KMS-11 (cell line): ENCODE results near the gene BASP1.
"Not testable (repeated sequence)": the region's sequence is repeated elsewhere in the genome, so short reads cannot be mapped to it uniquely, and the experiment has no call there.

ENCODE experiments used
- H2AFZ ChIP-seq: fragments of 200-600 bp; sonication (generic); 2 replicates; pipeline ENCODE4 v1.6.1; 2016; ENCODE audit warnings: antibody characterized with exemption, mixed run types, low read depth
- H3K27ac ChIP-seq: fragments of 200-600 bp; sonication (generic); 2 replicates; pipeline ENCODE4 v1.6.1; 2016; ENCODE audit warnings: mild to moderate bottlenecking, mixed run types
- H3K27me3 ChIP-seq: fragments of 200-600 bp; sonication (generic); 2 replicates; pipeline ENCODE4 v1.6.1; 2017; ENCODE audit warnings: mild to moderate bottlenecking, low read depth, mixed run types, moderate library complexity; ENCODE audit not compliant: insufficient read depth
- H3K36me3 ChIP-seq: fragments of 200-600 bp; sonication (generic); 2 replicates; pipeline ENCODE4 v1.6.1; 2017; ENCODE audit warnings: mild to moderate bottlenecking, mixed run types; ENCODE audit not compliant: insufficient read depth
- H3K4me1 ChIP-seq: fragments of 200-600 bp; sonication (generic); 2 replicates; pipeline ENCODE4 v1.6.1; 2016; ENCODE audit warnings: mild to moderate bottlenecking, low read depth, mixed run types; ENCODE audit not compliant: poor library complexity, severe bottlenecking
- H3K4me2 ChIP-seq: fragments of 200-600 bp; sonication (generic); 2 replicates; pipeline ENCODE4 v1.7.0; 2016; ENCODE audit warnings: mild to moderate bottlenecking, mixed run types
- H3K4me3 ChIP-seq: fragments of 200-600 bp; sonication (generic); IDR thresholded peaks from 2 replicates; pipeline ENCODE4 v1.6.1; 2017; ENCODE audit warnings: low read depth, low read length, mixed read lengths; ENCODE audit not compliant: insufficient read depth
- H3K79me2 ChIP-seq: fragments of 200-600 bp; sonication (generic); 2 replicates; pipeline ENCODE4 v1.6.1; 2016; ENCODE audit warnings: low read depth, mixed run types; ENCODE audit not compliant: insufficient read depth
- H3K9ac ChIP-seq: fragments of 200-600 bp; sonication (generic); 2 replicates; pipeline ENCODE4 v1.6.1; 2016; ENCODE audit warnings: mild to moderate bottlenecking, mixed run types
- H4K20me1 ChIP-seq: fragments of 200-600 bp; sonication (generic); 2 replicates; pipeline ENCODE4 v1.6.1; 2016; ENCODE audit warnings: mild to moderate bottlenecking, mixed run types; ENCODE audit not compliant: insufficient read depth
- TF ChIP-seq, protein P1 (sequence below): fragments of 200-600 bp; sonication (generic); conservative IDR thresholded peaks from 2 replicates; pipeline ENCODE4 v1.6.1; 2017; ENCODE audit warnings: low read depth, mild to moderate bottlenecking, antibody characterized with exemption, low read length, moderate library complexity, mixed read lengths

Gene BASP1

DNA sequence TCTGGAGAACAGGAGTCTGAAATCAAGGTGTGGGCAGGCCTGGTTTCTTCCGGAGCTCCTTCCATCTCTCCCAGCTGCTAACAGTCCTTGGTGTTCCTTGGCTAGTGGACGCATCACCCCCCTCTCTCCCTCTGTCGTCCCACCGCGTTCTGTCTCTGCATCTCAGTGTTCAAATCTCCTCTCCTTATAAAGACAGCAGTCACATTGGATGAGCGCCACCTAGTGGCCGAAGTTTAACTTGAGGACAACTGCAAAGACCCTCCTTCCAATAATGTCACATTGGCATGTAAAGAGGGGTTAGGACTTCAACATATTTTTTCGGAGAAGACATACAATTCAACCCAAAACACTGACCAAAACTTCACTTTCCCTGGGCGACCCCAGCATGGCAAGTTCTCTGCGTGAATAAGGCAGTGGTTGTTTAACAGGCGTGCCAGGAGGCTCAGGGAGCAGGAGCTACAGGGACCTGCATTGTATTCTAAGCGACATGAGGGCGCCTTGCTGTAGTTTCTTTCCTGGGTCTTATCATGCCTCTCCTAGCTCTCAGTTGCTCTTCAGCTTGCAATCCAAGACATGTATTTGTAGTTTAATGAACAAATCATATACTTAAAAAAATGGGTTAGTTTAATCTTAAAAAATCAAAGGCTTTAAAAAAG, 27.9 kb upstream of the BASP1 start:
- Histone ChIP-seq H3K27me3 (no peaks in the 10 kb centered on the region), H3K4me1 (peaks cover 5% of the 10 kb centered on the region), H3K9ac (no peak overlapping the region), H3K79me2 (no peaks in the 10 kb centered on the region), H3K4me2 (no peak overlapping the region), H3K27ac (no peak overlapping the region), H4K20me1 (no peaks in the 10 kb centered on the region), H2AFZ (0 out of 2 replicates have a peak overlapping the region, but pooled peaks have one; percentile 9), H3K36me3 (no peaks in the 10 kb centered on the region), H3K4me3 (no peak overlapping the region)
- TF ChIP-seq, protein P1, sequence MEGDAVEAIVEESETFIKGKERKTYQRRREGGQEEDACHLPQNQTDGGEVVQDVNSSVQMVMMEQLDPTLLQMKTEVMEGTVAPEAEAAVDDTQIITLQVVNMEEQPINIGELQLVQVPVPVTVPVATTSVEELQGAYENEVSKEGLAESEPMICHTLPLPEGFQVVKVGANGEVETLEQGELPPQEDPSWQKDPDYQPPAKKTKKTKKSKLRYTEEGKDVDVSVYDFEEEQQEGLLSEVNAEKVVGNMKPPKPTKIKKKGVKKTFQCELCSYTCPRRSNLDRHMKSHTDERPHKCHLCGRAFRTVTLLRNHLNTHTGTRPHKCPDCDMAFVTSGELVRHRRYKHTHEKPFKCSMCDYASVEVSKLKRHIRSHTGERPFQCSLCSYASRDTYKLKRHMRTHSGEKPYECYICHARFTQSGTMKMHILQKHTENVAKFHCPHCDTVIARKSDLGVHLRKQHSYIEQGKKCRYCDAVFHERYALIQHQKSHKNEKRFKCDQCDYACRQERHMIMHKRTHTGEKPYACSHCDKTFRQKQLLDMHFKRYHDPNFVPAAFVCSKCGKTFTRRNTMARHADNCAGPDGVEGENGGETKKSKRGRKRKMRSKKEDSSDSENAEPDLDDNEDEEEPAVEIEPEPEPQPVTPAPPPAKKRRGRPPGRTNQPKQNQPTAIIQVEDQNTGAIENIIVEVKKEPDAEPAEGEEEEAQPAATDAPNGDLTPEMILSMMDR: peak; percentile 95

DNA sequence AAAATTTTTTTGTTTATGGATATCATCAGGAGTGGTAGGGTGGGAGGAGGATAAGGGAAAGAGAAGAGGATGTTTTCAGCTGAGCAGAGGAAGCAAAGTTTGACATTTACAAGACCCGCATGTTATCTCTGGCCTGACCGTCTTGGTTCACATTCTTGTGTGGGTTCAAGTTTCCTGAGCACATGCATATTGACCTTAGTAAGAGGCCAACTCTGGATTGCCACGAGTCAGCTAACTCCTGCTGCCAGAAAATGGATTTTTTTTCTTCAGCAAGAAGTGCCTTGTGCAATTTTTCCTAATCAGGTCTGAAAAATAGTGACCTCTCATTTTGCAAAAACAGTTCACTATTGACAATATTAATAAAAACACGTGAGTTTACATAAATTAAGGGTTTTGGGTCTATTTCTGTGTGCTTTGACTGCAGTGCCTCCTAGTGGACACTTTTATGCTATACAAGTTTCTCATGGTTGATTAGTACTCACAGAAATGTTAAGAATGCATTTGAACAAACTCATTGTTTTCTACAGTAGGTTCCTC, 27.1 kb upstream of the BASP1 start:
- Histone ChIP-seq H2AFZ (no peak overlapping the region), H3K79me2 (no peaks in the 10 kb centered on the region), H4K20me1 (no peaks in the 10 kb centered on the region), H3K36me3 (no peaks in the 10 kb centered on the region), H3K4me3 (no peak overlapping the region), H3K9ac (no peak overlapping the region), H3K27ac (no peak overlapping the region), H3K4me1 (peaks cover 5% of the 10 kb centered on the region), H3K27me3 (no peaks in the 10 kb centered on the region), H3K4me2 (no peak overlapping the region)
- TF ChIP-seq, protein P1: peak; percentile 91

DNA sequence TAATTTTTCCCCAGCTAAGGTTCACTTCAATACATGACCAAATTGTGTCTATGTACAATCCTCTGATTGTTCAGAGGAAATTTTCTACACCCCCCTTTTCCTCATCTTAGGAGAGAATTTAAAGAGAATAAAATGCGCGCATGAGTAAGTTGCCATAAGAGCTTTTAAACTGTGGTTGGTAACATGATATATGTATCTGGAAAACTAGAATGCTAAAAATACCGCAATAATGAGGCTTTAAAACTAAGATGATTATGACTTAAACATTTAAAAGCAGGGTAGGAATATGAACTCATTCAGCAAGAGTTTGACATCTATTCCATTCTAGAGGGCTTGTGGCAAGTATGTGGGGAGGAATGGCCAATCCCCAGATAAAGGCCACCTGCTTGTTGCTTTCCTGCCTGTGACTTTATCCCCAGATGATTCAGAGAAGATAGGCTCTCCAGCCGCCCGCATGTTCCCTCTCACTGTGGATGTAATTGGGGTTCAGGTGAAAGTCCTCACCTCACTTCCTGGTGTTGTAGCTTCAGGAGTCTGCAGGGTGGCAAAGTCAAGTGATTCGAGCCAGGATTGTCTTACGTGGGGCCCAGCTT, 26.5 kb upstream of the BASP1 start:
- Histone ChIP-seq H4K20me1 (no peaks in the 10 kb centered on the region), H3K27me3 (no peaks in the 10 kb centered on the region), H3K27ac (no peak overlapping the region), H3K4me2 (no peak overlapping the region), H3K4me3 (no peak overlapping the region), H3K36me3 (no peaks in the 10 kb centered on the region), H3K4me1 (peaks cover 5% of the 10 kb centered on the region), H2AFZ (no peak overlapping the region), H3K9ac (no peak overlapping the region), H3K79me2 (no peaks in the 10 kb centered on the region)
- TF ChIP-seq, protein P1: peak; percentile 3; the same call in 1 of the 2 replicates

DNA sequence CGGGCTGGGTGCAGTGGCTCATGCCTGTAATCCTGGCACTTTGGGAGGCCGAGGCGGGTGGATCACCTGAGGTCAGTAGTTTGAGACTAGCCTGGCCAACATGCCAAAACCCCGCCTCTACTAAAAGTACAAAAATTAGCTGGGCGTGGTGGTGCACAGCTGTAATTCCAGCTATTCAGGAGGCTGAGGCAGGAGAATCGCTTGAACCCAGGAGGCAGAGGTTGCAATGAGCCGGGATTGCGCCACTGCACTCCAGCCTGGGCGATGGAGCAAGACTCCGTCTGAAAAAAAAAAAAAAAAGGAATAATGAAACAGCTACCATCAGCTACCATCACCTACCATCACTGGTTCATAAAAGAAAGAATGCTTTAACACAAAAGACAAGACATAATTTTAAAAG, 25.9 kb upstream of the BASP1 start:
- not testable (repeated sequence) for H3K4me3 ChIP-seq, H3K79me2 ChIP-seq, H3K9ac ChIP-seq, H3K4me1 ChIP-seq, H4K20me1 ChIP-seq, H3K4me2 ChIP-seq, H3K27me3 ChIP-seq, H3K36me3 ChIP-seq, H2AFZ ChIP-seq, H3K27ac ChIP-seq

DNA sequence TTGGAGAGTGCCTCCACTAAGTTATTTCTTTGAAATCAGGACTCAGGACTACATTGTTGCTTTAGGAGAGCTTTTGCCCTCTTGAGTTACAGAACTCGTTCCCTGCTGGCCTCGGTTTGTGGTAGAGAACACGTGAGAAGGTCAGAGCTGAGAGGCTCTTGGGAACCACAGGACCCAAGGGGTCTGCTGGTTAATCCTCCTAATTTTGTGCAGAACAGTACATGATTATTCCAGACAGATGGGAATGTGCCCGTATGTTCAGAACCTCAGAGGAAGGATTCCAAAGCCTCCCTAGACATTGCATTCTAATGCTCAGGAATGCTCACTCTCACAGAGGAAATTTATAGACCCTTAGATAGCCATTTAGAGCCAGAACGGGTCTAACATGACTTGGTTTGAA, 25.2 kb upstream of the BASP1 start:
- no peaks in the 10 kb centered on the region for H4K20me1 ChIP-seq
- H2AFZ ChIP-seq: no peak overlapping the region
- no peaks in the 10 kb centered on the region for H3K79me2 ChIP-seq
- H3K36me3 ChIP-seq: no peaks in the 10 kb centered on the region
- TF ChIP-seq, protein P1: no peak
- peaks cover 5% of the 10 kb centered on the region for H3K4me1 ChIP-seq
- no peak overlapping the region for H3K9ac ChIP-seq
- H3K27me3 ChIP-seq: no peaks in the 10 kb centered on the region
- H3K27ac ChIP-seq: no peak overlapping the region
- no peak overlapping the region for H3K4me2 ChIP-seq
- H3K4me3 ChIP-seq: no peak overlapping the region
